HG03196 (cell line): ENCODE data around the gene ARFGAP2.

Experiments used
- ATAC-seq: cut with Tn5 transposase; IDR thresholded peaks from one replicate; pipeline ENCODE4 v1.9.1; 2021; ENCODE audit not compliant: unreplicated experiment

The ARFGAP2 gene

DNA sequence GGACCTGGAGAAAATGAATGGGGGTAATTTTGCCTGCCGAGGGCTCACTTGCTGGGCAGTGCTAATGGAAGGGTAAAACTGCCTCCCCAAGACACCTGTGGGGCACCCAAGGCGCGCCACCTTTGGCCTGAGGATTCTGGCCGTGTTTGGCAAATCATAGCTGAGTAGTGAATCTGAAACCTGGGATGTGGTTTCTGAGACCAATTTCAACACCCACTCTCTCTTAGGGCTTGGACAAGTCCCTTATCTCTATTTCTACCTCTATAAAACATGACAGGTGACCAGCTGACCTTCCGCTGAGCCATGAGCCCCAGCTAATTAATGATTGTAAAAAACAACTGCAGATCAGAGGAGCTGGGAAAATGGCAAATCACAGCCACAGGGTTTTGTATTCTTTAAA, 11.0 kb upstream of the ARFGAP2 start:
- ATAC-seq: no peak

DNA sequence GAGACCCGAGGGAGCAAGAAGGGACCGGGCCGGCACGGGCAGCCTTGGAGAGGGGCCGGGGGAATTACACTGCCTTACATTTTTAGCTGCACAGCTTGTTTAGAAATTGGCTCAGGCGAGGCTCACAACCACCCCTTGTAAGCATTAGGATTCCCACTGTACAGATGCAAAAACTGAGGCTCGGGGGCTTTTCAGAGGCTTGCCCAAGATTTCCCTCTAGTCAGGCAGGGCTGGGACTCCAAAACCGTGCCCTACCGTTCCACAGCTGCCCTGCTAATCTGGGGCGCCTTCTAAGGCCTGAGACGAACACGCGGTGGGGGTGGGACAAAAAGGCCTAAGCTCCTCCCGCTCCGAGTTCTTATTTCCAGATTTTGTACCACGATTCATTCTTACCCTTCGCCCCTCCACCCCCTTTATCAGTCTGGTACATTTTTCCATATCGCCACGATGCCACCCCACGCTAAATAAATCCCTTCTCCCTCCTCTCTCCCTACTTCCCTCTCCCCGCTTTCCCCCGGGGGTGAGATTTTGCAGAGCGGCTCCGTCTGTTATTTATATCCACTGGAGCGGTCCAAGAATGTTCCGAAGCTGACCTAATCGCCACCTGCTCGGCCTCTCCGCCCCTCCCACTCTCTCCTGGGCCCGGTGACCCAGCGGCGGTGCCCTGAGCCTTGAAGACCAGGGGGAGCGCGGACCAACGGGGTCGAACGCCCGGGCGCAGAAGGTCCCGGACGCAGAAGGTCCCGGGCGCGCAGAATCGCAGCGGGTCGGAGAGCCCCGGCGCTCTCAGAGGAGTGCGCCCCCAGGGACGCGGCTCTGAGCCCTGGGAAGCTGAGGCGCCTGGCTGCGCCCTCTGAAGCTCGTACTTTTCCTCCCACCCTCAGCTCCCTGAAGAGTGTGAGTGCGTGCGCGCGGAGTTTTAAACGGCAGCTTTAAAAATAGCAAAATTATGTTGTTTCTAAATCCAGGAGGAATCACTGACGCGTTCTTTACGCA, 10.3 kb upstream of the ARFGAP2 start:
- no peak for ATAC-seq

DNA sequence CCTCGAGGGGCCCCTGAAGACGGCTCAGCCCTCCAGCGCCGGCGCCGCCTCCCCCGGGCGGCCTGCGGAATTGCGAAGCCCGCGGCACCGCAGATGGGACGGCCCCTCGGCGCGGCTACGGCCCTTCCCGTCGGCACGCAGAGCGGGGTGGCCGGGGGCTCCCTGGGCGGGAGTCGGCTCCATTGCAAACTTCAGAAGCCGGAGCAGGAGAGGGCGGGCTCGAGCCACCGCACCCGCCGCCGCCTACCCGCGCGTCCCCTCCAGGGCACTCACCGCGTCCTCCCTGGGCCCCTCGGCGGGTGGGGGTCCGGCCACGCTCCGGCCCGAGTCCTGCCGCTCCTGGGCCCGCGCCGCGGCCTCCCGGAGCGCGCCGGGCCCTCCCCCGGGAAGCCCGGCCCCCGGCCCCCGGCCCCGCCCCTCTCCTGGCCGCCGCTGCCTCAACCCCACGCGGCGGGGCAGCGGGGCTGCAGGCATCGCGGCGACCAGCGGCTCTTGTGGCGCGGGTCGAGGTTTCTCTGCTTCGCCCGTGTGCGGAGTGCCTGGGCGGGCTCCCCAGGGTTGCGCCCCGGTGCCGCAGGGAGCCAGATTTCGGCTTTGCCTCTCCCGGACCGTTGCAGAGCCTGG, 9.5 kb upstream of the ARFGAP2 start, which contains the start of gene PACSIN3:
Gene PACSIN3 (minus strand): TSS at position 359 of the 624 bp plus-strand sequence. CDS start 3,707 bp downstream, outside the sequence.
- ATAC-seq: peak; percentile 48

DNA sequence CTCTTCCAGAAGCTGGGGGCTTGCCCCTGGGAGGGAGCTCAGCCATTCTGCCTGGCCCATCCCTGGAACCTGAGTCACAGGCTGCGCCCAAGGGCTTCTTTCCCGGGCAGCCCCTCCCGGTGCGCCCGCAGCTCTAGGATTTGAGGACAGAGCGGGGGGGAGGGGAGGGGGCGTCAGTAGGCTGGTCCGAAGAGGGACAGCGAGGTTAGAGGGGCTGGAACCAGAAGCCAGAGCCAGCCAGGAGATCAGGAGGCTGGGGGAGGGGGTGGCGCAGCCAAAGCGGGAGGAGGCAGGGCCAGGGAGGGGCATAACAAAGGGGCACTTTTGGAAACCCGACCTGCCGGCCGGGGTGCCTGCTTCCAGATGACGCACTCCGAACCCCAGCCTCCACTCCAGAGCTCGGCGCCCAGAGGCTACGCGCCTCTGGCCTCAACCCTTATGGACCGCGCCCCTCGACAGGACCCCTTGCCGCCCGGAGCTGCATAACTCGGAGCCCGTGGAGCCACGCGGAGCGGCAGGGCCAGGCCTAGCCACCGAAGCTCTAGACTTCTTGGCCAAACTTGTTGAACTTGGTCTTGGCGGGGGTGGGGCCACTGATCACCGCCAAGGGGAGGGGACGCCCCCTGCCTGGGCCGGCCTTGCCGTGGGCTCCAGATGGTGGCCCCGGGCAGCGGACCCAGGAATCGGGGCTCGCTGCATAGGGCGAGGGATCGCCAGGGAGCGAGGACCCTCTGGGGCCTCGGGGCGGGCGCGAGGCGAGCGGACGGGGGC, 8.8 kb upstream of the ARFGAP2 start:
- ATAC-seq: no peak

DNA sequence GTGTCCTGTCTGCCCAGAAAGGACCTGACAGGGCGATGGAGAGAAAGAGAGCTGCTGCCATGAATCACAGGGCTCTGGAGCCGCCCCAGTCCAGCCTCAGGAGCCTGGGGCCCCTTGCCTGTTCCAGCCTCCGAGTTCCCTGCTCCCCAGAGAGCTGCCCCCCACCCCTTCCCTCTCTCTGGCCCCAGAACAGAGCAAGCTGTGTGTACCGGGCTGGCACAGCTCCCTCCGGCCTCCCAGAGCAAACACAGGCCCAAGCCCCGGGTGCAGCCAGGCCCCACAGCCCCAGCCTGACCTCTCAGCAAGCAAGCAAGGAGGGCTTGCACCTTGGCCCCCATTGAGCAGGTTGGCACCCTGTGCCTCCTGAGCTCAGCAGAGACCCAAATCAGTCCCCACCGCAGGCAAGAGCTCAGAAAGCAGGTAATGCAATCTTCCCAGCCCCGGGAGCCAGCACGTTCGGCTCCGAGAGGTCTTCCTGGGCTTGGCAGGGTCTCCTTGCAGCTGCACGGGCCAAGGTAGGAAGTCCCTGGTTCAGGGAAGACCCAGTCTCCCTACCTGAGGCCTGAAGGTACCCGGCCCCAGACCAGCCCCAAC, 8.1 kb upstream of the ARFGAP2 start:
- no peak for ATAC-seq

DNA sequence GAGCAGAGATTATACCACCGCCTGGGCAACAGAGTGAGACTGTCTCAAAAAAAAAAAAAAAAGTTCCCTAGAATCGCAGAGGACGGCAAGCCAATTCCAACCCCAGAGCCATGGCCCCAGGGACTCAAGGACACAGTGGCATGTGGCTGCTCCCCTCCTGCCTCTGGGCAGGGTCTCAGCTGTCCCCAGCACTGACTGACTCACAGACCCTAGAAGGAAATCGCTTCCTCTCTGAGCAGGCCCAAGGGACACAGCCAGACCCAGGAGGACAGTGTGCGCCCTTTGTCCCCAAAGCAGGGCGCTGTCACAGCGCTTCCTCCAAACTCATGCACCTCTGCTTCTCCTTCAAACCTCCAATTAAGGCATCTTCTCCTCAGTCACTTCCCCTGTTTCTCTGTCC, 7.3 kb upstream of the ARFGAP2 start:
- no peak for ATAC-seq

DNA sequence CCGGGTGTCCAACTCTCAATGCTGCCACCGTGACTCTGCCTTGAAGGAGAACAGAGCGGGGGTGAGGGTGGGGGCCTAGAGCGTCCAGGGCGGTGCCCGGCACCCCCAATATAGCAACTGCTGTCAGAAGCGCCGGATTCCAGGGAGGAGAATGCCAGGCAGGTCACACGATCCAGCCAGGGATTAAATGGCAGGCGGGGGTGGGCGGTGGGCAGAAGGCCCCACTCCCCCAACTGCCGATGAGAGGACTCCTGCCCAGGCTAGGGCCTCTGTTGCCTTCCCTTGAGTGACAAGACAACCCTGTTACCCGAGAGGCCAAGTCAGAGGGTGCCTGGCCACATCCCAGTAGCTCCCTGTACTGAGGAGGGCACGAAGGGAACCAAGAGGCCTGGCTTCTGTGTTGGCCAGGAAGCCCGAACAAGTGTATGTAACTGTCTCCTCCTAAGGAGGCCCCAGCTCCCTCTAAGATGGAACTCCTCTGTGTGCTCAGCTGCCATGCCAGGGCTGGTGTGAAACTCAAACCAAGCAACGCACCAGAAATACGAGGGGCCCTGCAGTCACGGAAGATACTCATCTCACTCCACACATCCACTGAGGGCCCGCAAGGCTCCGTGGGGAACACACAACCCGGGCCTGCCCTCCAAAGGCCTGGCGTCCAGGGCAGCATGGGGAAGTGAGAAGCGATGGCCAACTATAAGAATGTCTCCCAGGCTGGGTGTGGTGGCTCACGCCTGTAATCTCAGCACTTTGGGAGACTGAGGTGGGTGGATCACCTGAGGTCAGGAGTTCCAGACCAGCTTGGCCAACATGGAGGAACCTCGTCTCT, 6.6 kb upstream of the ARFGAP2 start:
- ATAC-seq: no peak

DNA sequence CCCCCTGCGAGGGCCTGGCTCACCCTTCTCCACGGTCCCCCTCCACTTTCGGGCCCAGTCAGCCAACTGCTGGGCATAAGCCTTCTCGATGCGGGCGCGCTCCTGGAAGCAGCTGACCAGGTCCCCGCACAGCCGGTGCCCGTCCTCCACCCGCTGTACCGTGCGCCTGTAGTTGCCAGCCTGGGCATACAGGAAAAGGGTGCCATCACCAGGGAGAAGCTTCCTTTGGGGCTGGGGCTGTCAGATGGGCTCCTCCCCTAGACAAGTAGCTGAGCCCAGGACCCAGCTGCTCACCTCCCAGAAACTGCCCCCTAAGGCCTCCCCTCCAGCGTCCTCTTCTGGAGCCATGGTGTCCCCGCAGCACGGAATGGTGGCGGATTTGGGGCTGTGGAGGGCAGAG, 5.7 kb upstream of the ARFGAP2 start:
- ATAC-seq: no peak

DNA sequence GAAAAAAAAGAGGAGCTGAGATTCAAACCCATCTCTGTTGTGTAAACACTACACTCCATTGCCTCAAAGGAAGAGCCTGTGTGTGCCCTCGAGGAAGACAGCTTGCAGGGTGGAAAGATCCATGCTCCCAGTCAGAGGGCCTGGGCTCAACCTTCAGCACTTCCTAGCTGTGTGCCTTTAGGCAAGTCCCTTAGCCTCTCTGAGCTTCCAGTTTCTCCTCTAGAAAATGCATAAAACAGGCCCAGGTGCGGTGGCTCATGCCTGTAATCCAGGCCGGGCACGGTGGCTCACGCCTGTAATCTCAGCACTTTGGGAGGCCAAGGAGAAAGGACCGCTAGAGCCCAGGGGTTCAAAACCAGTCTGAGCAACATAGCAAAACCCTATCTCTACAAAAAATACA, 4.6 kb upstream of the ARFGAP2 start:
- ATAC-seq: no peak

DNA sequence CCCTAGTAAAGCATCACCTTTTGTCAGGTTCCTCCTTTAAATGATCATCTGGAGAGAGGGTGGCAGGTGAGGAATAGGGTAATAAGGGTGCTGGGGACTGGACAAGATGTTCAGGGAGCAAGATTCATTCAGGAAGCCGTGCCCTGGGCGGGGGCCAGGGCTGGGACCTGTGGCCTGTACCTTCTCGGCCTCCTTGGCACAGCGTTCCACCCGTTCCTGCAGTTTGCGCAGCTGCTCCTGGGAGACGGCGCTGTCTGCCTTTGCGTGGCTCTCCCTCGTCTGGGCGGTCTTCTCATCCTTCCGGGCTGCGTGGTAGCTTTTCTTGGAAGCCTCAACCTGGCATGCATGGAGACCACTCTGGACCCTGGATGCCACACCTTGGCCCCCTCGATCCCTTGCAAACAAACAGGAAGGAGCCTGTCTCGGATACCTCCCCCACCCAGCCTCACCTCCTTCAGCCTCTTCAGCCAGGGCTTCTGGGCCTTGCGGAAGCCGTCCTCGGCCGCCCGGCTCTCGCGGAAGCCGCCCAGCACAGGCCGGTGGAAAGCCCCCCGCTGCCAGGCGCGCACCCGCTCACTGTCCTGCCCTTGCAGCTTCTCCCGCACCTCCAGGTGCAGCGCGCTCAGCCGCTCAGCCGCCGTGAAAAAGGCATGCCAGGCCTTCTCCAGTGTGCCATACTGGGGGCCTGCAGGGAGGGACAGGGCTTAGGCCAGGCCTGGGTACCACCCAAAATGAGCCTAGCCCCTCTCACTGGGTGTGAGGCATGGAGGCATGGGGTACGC, 3.5 kb upstream of the ARFGAP2 start:
- ATAC-seq: no peak

DNA sequence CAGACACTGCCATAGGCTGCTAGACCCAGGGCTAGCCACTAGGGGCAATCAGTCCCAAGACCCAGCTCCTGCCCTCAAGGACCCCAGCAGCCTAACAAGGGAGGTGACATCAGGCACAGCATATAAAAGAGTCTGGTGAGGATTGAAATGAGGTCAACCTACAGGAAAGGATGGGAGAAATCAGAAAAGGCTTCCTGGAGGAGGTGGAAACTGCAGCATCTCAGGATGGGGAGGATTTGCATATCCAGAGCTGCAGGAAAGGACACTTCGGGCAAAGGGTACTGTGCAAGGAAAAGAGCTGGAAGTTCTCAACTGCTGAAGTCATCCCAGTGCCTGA, 2.9 kb upstream of the ARFGAP2 start:
- no peak for ATAC-seq

DNA sequence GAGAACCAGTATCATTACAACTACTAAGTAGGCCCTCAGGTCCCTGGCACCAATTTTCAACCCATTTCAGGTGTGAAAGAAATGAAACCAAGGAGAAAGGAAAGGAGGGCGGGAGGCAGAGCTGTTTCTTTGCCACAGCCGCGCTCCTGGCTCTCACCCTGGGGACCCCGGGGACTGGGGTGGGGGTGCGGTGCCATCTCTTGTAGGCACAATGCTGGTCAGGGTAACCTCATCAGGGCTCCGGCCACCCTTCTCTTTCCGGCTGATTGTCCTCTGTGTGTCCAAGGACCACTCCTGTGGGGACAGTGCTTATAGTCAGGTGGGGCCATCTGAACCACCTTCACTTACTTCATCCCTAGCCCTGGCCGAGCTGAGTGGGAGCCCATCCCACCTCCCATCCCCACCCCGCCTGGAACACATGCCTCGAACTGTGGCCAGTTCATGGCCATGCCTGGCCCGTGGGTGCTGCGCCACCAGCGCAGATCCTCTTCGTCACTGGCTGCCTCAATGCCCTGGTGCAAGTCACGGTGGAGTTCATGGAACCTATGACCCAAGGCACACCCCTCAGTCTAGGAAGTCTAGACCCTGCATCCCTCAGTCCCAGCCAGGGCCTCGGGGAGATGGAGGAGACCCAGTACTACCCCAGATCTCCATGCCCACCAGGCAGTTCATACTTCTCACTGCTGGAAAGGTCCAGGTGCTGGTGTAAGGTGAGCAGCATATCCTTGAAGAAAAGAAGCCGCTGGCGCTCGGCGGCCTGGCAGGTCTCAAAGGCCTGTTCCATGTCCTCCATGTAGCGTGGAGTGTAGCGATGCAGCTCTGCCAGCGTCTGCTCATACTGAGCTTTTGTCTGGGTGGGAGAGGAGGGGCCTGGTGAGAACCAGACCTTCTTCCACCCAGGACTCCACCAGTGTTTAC, 2.3 kb upstream of the ARFGAP2 start:
- no peak for ATAC-seq

DNA sequence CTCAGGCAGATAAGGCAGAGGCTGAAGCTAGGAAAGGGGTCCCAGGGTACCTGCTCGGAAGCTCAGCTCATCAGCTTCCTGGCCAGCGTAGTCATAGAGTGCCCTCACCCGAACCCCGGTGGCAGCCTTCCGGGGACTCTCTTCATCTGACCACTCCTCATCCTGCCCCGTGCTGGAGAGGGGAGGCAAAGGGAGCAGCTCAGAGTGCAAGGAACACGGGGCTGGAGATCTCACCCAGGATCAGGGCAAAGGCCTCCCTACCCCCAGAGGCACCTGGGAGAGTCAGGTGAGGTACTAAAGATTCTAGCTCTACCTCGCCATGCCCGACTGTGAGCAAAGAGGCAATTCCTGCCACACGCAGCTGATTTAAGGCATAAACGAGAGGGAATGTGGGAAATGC, 1.6 kb upstream of the ARFGAP2 start:
- no peak for ATAC-seq

DNA sequence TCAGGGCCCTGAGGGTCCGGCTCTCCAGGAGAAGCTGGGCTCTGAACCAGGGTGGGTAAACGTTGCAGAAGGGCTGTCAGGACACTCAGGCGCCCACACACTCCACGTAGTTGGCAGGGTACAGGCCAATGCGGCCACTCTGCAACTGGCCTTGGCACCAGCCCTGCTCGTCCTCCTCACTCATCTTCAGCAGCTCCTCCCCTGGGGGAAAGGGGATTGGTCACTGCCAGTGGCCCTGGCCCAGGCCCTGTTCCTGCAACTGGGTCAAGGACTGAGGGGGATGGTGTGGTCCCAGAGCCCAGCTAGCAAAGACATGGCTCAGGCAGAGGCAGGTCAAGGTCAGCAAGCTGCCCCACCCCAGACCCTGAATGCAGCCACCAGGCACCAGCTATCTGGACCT, 1.2 kb upstream of the ARFGAP2 start:
- no peak for ATAC-seq

DNA sequence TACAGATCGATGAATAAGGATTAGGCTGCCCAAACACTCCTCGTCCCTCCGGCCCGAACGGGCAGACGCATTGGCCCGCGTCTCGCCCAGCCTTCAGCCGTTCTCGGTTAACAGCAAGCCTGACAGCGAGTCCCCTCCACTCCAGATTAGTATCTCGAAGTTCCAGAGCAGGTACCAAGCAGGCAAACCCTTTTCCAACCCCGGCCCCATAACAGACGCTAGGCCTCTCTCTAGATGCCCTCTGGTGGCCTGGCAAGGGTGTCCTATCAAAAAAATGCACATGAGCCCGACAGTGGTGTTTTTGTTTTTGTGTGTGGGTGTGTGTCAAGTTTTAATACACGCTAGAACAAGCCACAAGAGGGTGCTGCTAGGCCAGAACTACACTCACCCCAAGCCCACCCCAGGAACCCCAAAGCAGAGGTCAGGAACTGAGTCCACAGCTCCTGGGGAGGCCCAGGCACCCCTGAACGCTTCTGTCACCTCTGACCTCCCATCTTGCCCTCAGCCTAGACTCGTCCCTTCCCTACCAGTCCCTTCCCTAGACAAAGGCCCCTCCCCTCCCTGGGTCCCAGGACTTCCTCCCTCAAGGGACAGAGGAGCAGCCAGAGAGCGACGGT, 658 bp upstream of the ARFGAP2 start:
- peak; percentile 45 for ATAC-seq

DNA sequence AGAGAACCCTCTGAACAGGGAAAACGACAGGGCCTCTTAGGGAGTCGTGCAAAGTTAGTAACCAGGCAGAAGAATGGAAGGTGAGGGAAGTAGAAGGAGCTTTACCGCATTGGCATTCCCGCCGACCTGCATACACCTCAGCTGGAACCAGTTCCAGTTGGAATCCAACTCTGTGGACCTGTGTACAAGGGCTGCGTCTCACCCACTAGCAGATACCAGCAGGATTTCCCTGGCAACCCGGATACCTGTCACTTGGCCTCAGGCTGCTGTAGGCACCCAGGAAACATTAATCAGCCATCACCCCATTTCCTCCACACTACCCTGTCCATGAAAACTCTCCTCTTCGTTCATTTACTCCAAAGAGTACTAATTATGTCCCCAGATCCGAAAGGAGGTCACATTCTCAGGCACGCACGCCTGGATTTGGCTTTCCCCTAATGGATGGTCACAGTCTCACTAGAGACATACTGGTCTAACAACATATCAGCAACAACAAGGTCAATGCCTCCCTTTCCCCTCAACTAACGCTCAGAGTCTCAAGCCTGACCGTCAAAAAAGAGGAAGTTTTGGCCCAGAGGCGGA, 842 bp downstream of the ARFGAP2 start:
- ATAC-seq: no peak

DNA sequence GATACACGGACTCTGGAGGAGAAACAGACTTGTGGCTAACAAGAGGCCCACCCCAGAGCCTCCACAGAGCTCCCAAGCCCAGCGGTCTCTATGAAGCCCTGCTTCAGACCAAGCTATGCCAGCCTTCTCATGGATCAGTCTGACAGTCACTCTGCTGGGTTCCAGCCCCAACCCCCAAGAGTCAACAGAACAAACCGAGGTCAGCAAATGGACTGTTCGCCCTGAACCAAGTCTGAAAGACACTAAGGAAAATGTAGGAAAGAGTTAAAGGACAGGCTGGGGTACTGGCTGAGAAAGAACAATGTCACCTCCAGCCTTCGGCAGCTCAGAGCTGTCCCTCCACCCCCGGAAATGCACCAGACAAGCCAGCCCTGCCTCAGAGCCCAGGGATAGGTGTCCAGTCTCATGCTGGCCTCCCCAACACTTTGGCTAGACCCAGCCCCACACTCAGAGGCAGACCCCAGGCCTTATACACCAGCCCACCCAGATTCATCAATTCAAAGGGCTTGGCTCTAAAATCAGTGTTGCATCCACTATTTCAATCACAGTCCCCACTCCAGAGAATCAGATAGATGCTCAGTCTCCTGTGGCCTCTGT, 3.8 kb downstream of the ARFGAP2 start:
- no peak for ATAC-seq
